HG02973 (cell line): Measurements from ENCODE around the gene CRYL1.

Experiments
- ATAC-seq: cut with Tn5 transposase; IDR thresholded peaks from one replicate; pipeline ENCODE4 v1.9.1; 2021; ENCODE audit warnings: moderate library complexity; ENCODE audit not compliant: unreplicated experiment

Gene CRYL1

DNA sequence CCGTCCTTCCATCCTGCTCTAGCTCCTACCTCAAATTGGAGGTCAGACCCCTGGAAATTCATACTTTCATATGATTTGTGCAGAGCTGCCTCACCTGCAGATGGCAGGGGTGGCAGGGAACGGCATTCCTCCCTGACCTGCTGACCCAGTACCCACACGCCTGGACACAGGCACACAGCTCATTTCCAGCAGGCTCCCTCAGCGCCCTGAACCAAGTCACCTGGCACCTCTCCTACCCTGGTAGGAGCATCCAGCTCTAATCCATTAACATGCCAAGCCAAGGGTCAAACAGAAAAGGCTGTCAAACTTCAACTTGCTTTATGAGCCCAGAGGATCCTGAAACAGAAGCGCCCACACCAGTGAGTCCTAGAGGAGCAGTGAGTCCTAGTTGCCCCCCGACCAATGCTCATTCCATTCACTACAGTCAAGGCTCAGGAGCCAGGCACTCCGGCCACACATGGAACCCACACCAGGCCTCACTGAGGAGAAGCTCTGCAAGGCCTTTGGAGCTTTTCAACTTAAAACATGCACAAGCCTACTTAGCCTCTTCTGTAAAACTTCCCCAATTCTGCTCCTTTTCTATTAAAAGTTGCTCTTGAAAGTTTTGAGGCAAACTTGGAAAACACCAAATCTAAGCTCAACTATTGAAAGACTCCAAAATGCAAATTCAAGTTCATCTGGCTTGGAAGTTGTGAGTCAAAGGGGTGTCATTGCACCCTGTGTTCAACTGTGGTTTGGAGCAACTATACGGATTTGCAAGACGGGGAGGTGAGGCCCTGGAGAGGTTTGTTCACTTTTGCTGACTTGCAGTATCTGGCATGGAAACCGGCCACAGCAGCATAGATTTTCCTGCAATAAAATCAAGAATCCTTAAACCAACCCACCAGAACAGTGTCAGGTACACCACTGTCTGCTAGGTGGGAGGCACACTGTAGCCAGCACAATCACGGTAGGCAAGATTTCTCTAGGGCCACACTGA is 96.7 kb downstream of the CRYL1 start:
- no peak for ATAC-seq

DNA sequence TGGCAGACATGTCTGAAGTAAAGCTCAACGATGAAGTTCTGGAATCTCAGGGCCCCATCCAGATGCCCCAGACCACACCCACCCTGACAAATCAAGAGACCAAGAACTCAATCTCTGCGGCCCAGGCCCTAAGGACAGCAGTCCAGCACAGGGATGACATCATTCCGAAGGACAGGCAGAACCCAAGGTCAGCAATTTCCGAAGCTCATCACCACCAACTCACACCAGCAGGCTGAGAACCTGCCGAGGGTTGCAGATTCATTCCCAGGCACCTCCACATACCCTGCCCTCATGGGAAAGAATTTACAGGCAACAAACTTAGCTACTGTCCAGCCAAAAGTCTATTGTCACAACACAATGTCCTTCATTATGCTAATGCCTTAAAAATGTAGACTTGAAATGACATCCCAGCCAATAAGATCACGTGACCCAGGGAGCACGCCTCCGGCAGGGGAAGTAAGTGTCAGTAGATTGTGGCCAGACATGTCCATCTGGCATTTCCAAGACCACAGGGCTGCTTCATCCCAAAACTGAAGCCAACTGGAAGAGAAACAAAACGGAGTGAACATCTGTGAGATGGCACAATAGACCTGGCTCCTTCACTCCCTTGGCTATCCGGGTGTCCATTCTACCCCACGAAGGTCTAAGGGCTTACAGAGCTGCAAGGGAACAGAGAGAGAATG is 98.8 kb downstream of the CRYL1 start:
- no peak for ATAC-seq

DNA sequence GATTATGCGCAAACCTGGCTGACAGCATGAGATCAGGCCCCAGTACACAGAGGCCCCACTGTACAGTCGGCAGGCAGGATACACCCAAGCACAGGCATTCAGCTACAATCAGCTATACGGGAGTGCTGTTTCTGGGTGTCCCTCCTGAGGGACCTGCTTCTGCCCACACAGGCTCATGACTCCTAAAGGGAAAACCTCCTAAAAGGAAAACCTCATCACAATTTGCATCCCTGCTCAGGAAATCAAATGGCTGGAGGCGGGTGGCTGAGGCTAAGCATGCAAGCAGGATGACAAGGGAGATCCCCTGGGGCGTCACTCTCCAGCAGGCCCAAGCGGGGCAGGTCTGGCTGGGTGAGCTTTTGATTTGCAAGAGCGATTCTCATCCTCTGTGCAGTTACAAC is 99.8 kb downstream of the CRYL1 start:
- peak; percentile 68 for ATAC-seq

- no peak for ATAC-seq
These were observed 100.7 kb downstream of the CRYL1 start for GRCh38 chr13:20424949-20425348.

DNA sequence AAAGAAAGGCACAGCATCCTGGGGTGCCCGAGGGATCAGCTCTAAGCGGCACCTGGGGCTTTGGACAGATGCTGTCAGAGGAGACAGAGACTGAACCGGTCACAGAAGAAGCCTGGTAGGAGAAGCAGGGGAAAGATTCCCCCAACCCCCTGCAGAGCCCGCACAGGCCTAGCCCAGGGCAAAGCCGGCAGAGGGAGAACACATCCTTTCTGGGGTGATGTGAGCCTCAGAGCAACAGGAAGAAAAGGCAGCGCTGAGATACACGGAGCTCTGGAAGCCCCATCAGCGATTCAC is 101.2 kb downstream of the CRYL1 start:
- no peak for ATAC-seq

DNA sequence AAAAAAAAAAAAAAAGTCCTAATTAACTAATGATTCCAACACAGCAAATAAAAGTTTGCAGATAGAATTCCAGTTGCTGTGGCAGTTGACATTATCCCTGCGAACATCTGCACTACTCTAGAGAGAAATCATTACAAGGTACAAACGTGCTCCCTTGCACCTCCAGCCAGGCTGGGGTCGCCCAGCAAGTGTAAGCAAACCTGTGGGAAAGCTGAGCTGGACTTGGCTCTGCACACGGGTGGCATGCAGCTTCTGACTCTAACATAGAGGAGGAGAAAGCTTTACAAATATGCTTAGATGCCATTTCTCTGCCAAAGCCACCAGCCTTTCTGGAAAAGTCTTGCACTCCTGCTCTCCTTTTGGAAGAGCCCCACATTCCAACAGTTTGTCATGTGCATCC is 103.3 kb downstream of the CRYL1 start:
- no peak for ATAC-seq

- ATAC-seq: no peak
These were observed 104.7 kb downstream of the CRYL1 start for GRCh38 chr13:20420938-20421337.

GRCh38 chr13:20418953-20419352 is 106.7 kb downstream of the CRYL1 start:
- ATAC-seq: no peak

- ATAC-seq: no peak
These were observed 109.4 kb downstream of the CRYL1 start for GRCh38 chr13:20416223-20416745.

GRCh38 chr13:20415694-20416107 is 110.0 kb downstream of the CRYL1 start:
- ATAC-seq: no peak

DNA sequence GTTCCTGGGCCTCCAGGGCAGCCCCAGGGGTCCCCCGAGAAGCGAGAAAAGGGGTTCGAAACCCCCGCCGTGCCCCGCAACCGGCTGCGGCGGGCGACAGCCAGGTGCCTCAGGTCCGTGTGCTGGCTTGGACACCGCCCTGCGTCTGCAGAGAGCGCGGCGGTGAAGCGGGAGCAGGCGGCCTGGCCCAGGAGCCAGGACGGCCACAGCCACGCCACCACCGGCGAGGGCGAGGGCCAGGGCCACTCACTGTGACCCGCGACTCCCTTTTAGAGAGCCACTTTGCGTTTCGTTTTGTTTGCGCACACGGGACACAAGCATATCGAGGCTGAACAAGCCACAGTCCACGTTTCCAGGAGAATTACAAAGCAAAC is 110.4 kb downstream of the CRYL1 start:
- ATAC-seq: no peak

DNA sequence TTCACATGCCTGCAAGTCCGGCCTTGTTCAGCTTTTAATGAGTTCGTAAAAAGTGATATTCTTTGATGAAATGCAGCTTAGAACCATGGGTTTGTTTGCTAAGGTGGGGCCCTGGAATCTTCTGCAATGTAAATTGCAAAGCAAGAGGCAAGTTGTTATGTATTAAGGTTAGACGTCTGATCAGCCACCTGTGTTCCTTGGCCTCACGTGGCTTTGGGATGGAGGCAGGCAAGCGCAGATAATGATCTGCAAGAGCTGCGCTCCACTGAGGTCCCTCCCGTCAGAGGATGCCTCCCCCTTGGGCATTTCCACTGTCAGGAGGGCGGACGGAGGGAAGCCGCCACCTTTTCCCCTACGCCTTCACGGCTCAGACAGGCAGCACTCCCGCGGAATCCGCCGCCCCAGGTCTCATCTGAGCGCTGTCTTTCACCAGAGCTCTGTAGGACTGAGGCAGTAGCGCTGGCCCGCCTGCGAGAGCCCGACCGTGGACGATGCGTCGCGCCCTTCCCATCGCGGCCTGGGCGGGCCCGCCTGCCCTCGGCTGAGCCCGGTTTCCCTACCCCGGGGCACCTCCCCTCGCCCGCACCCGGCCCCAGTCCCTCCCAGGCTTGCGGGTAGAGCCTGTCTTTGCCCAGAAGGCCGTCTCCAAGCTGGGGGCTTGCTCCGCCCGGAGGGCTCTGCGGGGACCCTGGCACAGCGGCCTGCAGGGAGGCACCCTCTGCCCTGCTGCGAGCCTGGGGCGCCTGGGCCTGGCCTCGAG is 110.9 kb downstream of the CRYL1 start:
- ATAC-seq: no peak

DNA sequence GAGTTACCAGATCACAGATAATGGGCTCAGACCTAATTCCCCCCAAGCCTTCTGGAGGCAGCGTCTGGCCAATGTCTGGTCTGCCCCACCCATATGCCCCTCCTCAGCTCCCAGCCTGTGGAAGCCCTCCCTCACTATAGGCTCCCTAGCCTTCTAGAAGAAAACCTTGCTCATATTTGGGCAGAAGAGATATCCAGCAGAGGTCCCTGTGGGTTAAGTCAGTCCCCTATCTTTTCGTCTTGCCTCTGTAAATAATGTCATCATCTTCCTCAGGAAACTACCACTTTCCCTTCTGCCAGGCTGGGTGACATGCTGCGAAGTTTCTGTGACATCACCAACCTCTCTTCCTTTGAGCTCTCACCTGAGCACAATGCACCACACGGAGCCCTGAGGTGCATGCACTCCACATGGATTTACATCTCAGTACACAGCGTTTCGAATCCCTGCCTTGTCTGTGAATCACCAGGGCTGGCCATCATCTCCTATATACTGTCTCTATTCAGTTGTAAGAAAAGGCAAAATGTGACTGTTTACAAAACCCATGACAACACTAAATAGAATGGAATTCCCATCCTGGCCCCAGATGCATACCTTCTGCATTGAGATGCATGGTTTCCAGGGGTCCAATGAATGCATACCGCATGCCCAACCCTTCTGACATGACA is 112.8 kb downstream of the CRYL1 start:
- no peak for ATAC-seq

- peak; percentile 93 for ATAC-seq
These were observed 113.9 kb downstream of the CRYL1 start for GRCh38 chr13:20411638-20412342.

- ATAC-seq: no peak
These were observed 114.9 kb downstream of the CRYL1 start for GRCh38 chr13:20410726-20411125.

GRCh38 chr13:20408181-20408580 is 117.5 kb downstream of the CRYL1 start:
- no peak for ATAC-seq

DNA sequence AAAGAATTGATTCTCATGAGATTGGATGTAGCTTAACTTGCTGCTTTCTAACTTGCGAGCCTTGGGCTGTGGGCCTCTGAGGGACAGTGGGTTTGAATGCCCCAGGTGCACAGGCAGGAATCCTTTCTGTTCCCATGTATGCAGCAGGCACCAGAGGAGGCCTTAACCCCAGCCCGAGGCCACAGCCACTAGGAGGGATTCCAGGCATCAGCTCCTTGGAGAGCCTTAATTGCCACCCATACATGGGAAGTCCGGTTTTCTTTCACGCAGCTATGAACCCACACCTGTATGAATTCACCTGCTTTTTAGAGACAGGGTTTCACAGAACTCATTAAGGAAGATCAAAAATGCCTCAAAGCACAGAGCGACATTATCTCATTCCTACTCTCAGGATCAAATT is 117.9 kb downstream of the CRYL1 start:
- no peak for ATAC-seq

- ATAC-seq: no peak
These were observed 120.0 kb downstream of the CRYL1 start for GRCh38 chr13:20405691-20406090.

- no peak for ATAC-seq
These were observed 121.0 kb downstream of the CRYL1 start for GRCh38 chr13:20404488-20405222.

DNA sequence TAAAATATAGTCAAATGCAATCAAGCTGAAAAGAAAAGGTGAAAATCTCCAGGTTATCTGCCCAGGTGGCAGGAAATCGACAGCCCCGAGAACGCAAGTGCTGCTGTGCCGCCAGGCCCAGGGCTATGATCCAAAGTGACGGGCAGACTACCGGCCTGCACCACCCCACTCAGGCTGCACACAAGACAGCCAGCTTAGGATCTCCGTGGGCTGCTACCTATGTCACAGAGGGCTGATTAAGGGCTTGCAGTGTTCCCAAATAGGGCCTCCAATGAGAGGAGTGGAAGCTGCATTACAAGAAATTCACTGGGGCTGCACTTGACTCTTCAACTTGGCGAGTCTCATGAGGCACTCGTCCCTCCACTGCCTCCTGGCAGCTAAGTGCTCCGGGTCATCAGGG is 121.8 kb downstream of the CRYL1 start:
- ATAC-seq: no peak
